Testis (tissue), 2 donors: ENCODE measurements around the gene TNPO2.

Experiments
- CTCF ChIP-seq, 3 experiments: fragments of 450-650 bp in 2 of 3; fragments of 200-600 bp in 1 of 3; sonication (generic) in 1 of 3; IDR thresholded peaks; one replicate each; pipeline ENCODE4 v1.5.1; 2016 to 2019; ENCODE audit warnings: antibody characterized with exemption in 3 of 3, mild to moderate bottlenecking in 2 of 3, moderate library complexity in 1 of 3
- POLR2A ChIP-seq: fragments of 450-650 bp; IDR thresholded peaks from one replicate; pipeline ENCODE4 v1.6.1; 2017; ENCODE audit warnings: antibody characterized with exemption, mild to moderate bottlenecking, moderate library complexity

DNA sequence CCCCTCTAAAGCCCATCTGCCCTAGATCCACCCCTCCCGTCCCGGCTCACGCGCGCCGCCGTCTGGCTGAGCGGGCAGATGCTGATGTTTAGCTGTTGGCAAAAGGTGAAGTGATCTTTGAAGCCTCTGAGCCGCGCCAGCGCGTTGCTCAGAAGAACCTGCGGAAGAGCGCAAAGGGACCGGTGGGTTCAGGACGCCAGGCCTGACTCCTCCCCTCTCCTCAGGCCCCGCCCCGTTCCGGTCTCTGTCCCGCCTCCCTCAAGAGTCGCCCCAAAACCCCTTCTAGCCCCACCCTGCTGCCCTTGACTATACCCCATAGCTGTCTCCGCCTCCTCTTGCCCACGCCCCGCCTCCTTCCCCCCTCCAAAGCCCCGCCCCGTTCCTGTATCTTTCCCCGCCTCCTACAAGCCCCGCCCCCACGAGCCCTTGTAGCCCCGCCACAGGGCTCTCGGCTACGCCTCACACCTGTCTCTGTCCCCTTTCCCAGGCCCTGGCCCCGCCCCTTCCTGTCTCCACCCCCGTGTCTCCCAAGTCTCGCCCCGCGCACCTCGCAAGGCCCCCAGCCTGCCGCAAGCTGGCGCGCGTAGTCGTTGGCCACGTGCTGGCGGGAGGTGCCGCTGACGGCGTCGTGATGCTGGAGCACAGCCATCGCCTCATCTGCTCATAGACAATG, 66.7 kb downstream of the TNPO2 start:
- TF ChIP-seq CTCF (IDR thresholded peaks at IDR 0.05) (no peak), POLR2A (no peak)
